GM18951 (cell line): ENCODE data around the gene DIRAS2.

Source experiments
- POLR2A ChIP-seq: IDR thresholded peaks from 4 replicates; pipeline ENCODE4 v1.6.1; 2011; ENCODE audit warnings: mild to moderate bottlenecking; ENCODE audit not compliant: insufficient read length, insufficient read depth; ENCODE audit errors: extremely low read depth
- in situ Hi-C: fragments of 300-500 bp; cut with MboI; formaldehyde crosslinking; loops from one replicate; pipeline ENCODE4 v1.12.0; 2022; ENCODE audit warnings: low sequenced_read_pairs, mixed read lengths, inconsistent platforms; ENCODE audit not compliant: unreplicated experiment

The DIRAS2 gene

DNA sequence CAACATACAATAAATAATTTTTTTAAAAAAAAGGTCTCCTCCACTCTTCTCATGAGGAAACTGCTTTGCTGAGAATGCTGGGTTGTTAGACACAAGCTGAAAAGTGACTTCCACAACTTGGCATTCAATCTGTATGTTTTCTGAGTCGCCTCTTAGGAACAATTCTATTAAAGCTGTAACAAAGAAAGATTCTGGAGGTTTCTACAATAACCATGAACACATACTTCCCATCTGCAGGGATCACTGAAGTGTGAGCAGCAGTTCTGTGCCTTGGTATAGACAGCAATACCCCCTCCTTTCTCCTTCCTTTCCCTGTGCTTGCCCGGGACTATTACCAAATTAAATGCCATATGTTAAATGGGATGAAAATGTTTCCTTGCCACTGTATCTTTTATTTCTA is 1.5 kb downstream of the DIRAS2 start:
- in situ Hi-C loops: no loop called here
- TF ChIP-seq POLR2A: no peak

- TF ChIP-seq POLR2A: no peak
- in situ Hi-C loops: no loop called here
Measured at GRCh38 chr9:90640361-90640760, 2.3 kb downstream of the DIRAS2 start.

DNA sequence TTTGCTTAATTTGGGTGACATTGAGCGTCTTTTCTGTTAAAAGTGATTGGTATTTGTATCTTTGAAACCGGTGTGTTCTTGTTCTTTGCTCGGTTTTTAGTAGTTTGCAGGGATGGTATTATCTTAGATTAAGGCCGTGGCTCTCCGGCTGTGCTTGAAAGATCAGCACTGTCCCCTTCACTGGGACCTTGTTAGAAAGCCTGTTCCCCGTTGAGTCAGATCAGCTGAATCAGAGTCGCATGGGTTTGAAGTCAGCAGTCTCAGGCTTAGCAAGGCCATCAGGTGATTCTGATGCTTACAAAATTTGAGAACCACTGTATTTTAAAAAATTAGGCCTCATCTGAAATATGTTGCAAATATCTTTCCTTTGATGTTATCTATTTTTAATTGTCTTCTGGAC is 5.0 kb downstream of the DIRAS2 start:
- in situ Hi-C loops: no loop called here

GRCh38 chr9:90632647-90633207 is 9.9 kb downstream of the DIRAS2 start:
- TF ChIP-seq POLR2A: no peak
- in situ Hi-C loops: no loop called here

More for the DNA sequence above, 5.0 kb downstream of the DIRAS2 start:
- TF ChIP-seq POLR2A: no peak

DNA sequence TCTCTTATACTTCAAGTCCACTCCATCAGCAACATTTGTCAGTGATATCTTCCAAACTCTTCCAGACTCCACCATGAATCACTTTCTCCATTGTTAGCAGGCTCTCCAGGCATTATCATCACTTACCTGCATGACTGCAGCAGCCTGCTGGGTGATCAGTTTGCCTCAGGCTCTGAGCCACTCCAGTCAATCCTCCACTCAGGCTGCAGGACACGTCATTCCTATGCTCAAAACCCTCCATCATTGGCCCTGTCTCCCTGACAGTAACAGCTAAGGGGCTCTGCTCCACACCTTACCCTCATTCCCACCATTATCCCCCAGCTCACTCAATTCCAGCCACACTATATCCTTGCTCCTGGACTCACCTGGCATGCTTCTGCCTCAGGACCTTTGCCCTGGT is 10.7 kb downstream of the DIRAS2 start:
- TF ChIP-seq POLR2A: no peak

GRCh38 chr9:90629991-90630390 is 12.6 kb downstream of the DIRAS2 start:
- in situ Hi-C loops: no loop called here
- TF ChIP-seq POLR2A: no peak

More for the DNA sequence above, 10.7 kb downstream of the DIRAS2 start:
- in situ Hi-C loops: no loop called here

- no peak for TF ChIP-seq POLR2A
- in situ Hi-C loops: no loop called here
Measured at GRCh38 chr9:90629354-90629753, 13.3 kb downstream of the DIRAS2 start.

DNA sequence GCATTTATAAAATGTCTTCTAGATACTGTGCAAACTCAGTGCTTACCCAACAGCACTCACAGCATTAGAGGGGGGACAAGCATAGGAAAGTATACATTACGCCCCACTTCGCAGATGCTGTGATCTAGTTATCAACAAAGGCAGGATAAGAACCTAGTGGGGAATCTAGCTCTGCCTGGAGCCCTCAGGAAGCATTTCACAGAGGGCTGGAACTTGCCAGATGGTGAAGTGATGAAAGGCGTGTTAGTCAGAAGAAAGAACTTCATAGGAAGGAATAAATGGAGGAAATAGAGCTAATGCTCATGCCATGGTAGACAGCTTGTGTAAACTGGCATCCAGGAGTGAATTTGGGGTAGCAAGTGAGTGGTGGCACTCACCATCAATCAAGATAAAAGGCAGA is 25.8 kb downstream of the DIRAS2 start:
- no peak for TF ChIP-seq POLR2A
- in situ Hi-C loops: no loop called here

DNA sequence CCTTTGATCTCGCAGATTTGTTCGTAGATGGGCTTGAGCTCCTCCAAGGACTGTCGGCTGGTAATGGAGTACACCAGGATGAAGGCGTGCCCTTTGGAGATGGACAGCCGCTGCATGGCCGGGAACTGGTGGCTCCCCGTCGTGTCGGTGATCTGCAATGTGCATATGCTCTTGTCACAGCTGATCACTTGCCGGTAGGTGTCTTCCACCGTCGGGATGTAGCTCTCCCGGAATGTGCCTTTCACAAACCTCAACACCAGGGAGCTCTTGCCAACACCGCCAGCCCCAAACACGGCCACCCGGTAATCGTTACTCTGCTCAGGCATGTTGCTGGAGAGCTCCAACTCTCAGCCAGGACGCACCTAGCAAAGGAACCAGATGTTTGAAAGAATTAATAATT is 29.1 kb downstream of the DIRAS2 start:
- in situ Hi-C loops: no loop called here
- TF ChIP-seq POLR2A: no peak

GRCh38 chr9:90612957-90613356 is 29.7 kb downstream of the DIRAS2 start:
- in situ Hi-C loops: no loop called here
- TF ChIP-seq POLR2A: no peak

DNA sequence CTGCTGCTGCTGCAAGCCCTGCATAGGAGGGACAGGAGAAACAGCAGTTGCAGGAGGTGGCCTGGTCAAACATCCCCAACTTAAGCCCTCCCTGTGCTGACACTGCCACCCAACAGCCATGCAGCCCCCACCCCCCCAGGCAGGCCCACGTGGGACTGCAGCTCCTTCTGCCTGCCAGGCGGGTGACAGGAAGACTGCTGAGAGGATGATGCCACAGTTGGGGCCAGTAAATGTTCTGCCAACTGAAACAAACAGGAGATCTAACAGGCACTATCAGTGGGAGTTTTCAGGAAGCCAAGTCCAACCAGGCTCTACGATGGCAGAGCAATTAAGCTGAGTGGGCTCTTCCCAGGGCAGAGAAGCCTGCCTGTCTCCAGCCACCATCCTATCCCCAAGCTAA is 31.1 kb downstream of the DIRAS2 start:
- in situ Hi-C loops: no loop called here
- TF ChIP-seq POLR2A: no peak

DNA sequence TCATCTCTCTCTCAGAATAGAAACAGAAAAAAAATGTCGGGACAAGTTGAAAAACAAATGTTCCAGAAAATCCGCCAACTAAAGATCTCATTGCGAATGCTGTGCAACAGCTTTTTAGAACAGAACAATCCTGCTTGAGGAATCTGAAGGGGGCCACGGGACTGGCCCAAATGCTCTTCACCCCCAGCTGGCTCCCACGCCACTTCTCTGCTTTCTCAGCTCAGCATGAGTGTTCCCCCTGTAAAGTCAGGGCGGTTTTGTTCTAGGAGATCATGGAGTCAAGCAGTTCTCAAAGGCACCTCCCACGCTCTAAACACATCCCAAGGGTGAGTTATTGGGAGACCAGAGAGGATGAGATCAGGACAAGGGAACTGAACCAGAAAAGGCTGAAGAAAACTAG is 31.5 kb downstream of the DIRAS2 start:
- TF ChIP-seq POLR2A: no peak
- in situ Hi-C loops: no loop called here

GRCh38 chr9:90607701-90608516 is 34.7 kb downstream of the DIRAS2 start:
- TF ChIP-seq POLR2A: no peak
- in situ Hi-C loops: no loop called here

DNA sequence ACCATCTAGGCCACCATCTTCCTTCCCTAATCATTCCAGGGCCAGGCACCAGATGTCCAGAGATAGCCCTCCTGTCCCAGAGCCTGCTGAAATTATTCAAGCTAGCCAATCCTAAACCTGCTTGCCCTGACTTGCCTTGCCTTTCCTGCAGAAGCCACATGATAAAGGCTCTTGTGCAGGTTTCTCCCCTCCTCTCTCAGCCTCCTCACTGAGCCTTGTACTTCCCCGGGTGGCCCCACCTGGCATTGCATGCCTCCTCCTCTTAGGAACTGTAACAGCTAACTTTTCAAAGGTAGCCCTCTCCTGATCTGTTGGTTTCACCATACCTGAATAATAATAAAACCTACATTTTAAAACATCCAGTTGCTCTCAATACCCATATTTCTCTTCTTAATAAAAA is 42.6 kb downstream of the DIRAS2 start:
- TF ChIP-seq POLR2A: no peak
- in situ Hi-C loops: no loop called here
